Kidney (tissue), 14 donors: ENCODE measurements around the gene NHSL1. TPM values are rescaled to one million over a fixed set of nuclear protein-coding genes. Genes with fewer than 3 reads are reported as not detected.

ENCODE experiments used
- DNase-seq, 5 donors: peaks; one replicate each; pipeline ENCODE4 v3.0.0-alpha.2; 2013 to 2020
- FAIRE-seq: peaks from 2 replicates; lab custom pipeline; 2012; peaks lifted over from hg19 to GRCh38; lab: Jason Lieb, UNC
- H3K27ac ChIP-seq, 2 donors: one replicate each; pipeline ENCODE4 v1.7.0; 2013; ENCODE audit warnings: low read depth in 2 of 2, low read length in 2 of 2, inconsistent platforms in 1 of 2
- H3K27me3 ChIP-seq: one replicate; pipeline ENCODE4 v1.7.1; 2013; ENCODE audit warnings: low read length, inconsistent platforms; ENCODE audit not compliant: control insufficient read depth, insufficient read depth
- H3K36me3 ChIP-seq, 3 donors: one replicate each; pipeline versions ENCODE4 v1.7.0 to v1.7.1; 2013; ENCODE audit warnings: low read length in 3 of 3, control low read depth in 1 of 3, inconsistent platforms in 1 of 3; ENCODE audit not compliant: insufficient read depth in 3 of 3, control insufficient read depth in 2 of 3
- H3K4me1 ChIP-seq, 3 donors: one replicate each; pipeline versions ENCODE4 v1.7.0 to v1.7.1; 2013; ENCODE audit warnings: low read length in 3 of 3, inconsistent platforms in 1 of 3, low read depth in 1 of 3; ENCODE audit not compliant: control insufficient read depth in 2 of 3, insufficient read depth in 2 of 3
- H3K4me3 ChIP-seq, 3 donors: one replicate each; pipeline versions ENCODE4 v1.7.0 to v1.8.1; 2013; ENCODE audit warnings: low read length in 3 of 3, control low read depth in 1 of 3, inconsistent platforms in 1 of 3
- H3K9ac ChIP-seq, 3 donors: one replicate each; pipeline versions ENCODE4 v1.7.0 to v1.7.1; 2013; ENCODE audit warnings: low read length in 3 of 3, control low read depth in 1 of 3, inconsistent platforms in 1 of 3
- H3K9me3 ChIP-seq, 3 donors: one replicate each; pipeline versions ENCODE4 v1.7.0 to v1.7.1; 2013; ENCODE audit warnings: low read length in 3 of 3, control low read depth in 1 of 3, inconsistent platforms in 1 of 3; ENCODE audit not compliant: control insufficient read depth in 2 of 3, insufficient read depth in 1 of 3
- intact Hi-C: fragments of 100-400 bp; cut with DNase I; formaldehyde crosslinking; loops from one replicate; pipeline ENCODE4 v1.11.1; 2022
- polyA plus RNA-seq: library from polyadenylated mRNA; stranded (reverse); fragments of 350-450 nt; fragmentation: Illumina TruSeq; extraction: RNeasy Lipid Tissue Mini Kit (QIAGEN cat#74804); gene quantifications from one replicate; pipeline ENCODE4 v1.2.3, GENCODE V29; 2014; ENCODE audit warnings: low read depth, low replicate concordance; ENCODE audit not compliant: insufficient read depth
- total RNA-seq: library from RNA; stranded (reverse); fragmentation: NEBNext Ultra II Directional; extraction: Animal tissue kit (Norgen Biotek cat#: 25700); gene quantifications from one replicate; pipeline ENCODE4 v1.2.1, GENCODE V29; 2021
- TF ChIP-seq, protein P1 (sequence below): IDR thresholded peaks from 3 replicates; pipeline ENCODE4 v1.5.1; 2012; ENCODE audit warnings: mild to moderate bottlenecking, moderate library complexity, borderline replicate concordance; ENCODE audit not compliant: insufficient read depth; ENCODE audit errors: extremely low read depth
- donor health status: control.
- donor health status: control.
- donor health status: control.
- donor health status: control.
- donor health status: control.
- donor health status: DM: yes; HTN: yes; CAD: no.
- donor health status: Normal renal cell carcinoma (clear cell type).

NHSL1 gene
- total and polyA plus RNA-seq, 2 donors from 2014 or later: 4.4 to 31.4 TPM

DNA sequence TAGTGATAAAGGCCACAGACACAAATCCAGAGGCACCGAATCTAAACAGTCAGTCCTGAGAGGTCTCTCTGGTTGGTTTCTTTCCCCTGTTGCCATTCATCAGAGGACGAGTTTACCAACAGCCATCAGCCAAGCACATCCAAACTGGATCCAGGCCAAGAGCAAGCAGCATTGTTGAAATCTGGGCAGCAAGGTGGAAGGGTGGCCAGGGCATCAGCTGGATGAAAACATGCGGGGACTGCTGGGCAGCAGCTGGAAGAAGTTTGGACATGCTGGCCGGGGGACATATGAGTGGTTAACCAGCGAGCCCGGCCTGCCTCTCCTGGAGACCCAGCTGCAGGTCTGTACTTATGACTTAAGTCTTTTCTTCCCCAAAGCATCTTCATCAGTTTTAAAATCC is 121.5 kb downstream of the NHSL1 start, which contains the start of gene SMIM28:
SMIM28 (plus strand) TSS at position 62 of the 400 bp plus-strand sequence; CDS start at position 230, 168 bp downstream.
- intact Hi-C loops: no loop called here

DNA sequence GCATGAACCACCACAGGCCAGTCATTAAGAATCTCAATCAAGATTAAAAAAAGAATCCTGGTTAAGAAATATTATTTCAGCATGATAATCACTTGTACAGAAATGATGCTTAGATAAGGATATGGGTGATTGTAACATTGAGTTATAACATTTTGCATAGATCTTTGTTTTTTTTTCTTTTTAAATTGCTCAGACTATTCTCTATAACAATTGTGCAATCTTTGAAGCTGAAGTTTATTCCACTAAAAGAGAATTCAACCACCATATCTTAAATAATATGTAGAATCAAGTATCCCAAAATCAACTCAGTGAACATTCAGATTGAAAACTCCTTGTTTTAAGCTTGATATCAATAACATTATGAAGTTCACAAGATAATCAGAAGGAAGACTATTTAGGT is 122.3 kb downstream of the NHSL1 start:
- Histone ChIP-seq H3K4me1 (no peaks in the 10 kb centered on the region), H3K36me3 (no peaks in the 10 kb centered on the region), H3K27me3 (no peaks in the 10 kb centered on the region), H3K4me3 (no peak overlapping the region), H3K9ac (no peak overlapping the region), H3K27ac (no peak overlapping the region), H3K9me3 (no peaks in the 10 kb centered on the region)
- TF ChIP-seq, protein P1, sequence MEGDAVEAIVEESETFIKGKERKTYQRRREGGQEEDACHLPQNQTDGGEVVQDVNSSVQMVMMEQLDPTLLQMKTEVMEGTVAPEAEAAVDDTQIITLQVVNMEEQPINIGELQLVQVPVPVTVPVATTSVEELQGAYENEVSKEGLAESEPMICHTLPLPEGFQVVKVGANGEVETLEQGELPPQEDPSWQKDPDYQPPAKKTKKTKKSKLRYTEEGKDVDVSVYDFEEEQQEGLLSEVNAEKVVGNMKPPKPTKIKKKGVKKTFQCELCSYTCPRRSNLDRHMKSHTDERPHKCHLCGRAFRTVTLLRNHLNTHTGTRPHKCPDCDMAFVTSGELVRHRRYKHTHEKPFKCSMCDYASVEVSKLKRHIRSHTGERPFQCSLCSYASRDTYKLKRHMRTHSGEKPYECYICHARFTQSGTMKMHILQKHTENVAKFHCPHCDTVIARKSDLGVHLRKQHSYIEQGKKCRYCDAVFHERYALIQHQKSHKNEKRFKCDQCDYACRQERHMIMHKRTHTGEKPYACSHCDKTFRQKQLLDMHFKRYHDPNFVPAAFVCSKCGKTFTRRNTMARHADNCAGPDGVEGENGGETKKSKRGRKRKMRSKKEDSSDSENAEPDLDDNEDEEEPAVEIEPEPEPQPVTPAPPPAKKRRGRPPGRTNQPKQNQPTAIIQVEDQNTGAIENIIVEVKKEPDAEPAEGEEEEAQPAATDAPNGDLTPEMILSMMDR: no peak
- intact Hi-C loops: no loop called here
- FAIRE-seq (no peak), DNase-seq (no peak)

More for the DNA sequence above, 121.5 kb downstream of the NHSL1 start, which contains the start of gene SMIM28:
- Histone ChIP-seq H3K27ac (no peak within 1 kb of the TSS), H3K9me3 (no peaks in the 10 kb centered on the region), H3K9ac (no peak within 1 kb of the TSS), H3K4me3 (no peak within 1 kb of the TSS), H3K36me3 (no peaks in the 10 kb centered on the region), H3K4me1 (no peaks in the 10 kb centered on the region), H3K27me3 (no peaks in the 10 kb centered on the region)
- no peak for DNase-seq
- no peak for FAIRE-seq
- TF ChIP-seq, protein P1: no peak

DNA sequence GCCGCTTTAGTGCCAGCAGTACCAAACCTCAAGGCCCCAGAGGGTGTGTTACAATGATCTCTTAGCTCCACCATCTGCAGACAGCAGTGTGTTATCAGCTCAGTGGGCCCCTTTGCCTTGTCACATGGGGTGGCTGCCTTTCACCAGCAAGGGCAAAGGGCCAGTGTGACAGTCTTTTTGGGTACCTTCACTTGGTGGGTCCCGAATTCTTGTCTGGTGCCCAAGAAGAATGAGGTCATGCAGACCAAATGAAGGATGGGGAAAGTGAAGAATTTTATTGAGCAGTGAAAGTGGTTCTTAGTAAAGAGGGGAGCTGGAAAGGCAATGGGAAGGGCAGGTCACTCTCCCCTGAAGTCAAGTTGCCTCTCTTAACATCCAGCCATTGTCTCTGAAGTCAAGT is 124.5 kb downstream of the NHSL1 start:
- H3K4me1 ChIP-seq: no peaks in the 10 kb centered on the region
- no peaks in the 10 kb centered on the region for H3K9me3 ChIP-seq
- H3K27me3 ChIP-seq: no peaks in the 10 kb centered on the region
- no peak for FAIRE-seq
- DNase-seq: no peak
- intact Hi-C loops: no loop called here
- H3K4me3 ChIP-seq: no peak overlapping the region
- no peak overlapping the region for H3K27ac ChIP-seq
- H3K9ac ChIP-seq: no peak overlapping the region
- TF ChIP-seq, protein P1: no peak
- H3K36me3 ChIP-seq: no peaks in the 10 kb centered on the region

DNA sequence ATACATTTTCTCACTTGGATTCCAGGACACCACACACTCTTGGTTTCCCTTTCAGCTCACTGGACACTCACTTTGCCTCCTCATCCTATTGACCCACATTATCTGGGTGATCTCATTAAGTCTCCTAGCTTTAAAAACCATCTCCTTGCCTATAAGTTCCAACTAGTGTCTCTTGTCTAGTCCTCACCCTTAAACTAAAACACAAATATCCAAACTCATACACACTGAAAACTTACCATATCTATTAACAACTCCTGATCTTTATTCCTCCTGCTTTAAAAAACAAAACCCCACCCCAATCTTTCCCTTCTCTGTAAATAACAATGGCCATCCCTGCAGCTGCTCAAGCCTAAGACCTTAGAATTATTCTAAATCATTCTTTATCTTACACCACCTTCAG is 125.1 kb downstream of the NHSL1 start:
- Histone ChIP-seq H3K9ac (no peak overlapping the region), H3K27me3 (no peaks in the 10 kb centered on the region), H3K36me3 (no peaks in the 10 kb centered on the region), H3K27ac (no peak overlapping the region), H3K4me1 (no peaks in the 10 kb centered on the region), H3K4me3 (no peak overlapping the region), H3K9me3 (no peaks in the 10 kb centered on the region)
- TF ChIP-seq, protein P1: no peak
- no peak for FAIRE-seq
- DNase-seq: no peak
- intact Hi-C loops: no loop called here
